GOT3 (cell line): ENCODE data around the gene KIT.
"Not testable (repeated sequence)": the region's sequence is repeated elsewhere in the genome, so short reads cannot be mapped to it uniquely, and the experiment has no call there.

Experiments
- DNase-seq: peaks from one replicate; lab custom pipeline; 2025; ENCODE audit warnings: mixed read lengths; lab: John Stamatoyannopoulos, UW

Gene KIT

GRCh38 chr4:54657551-54658251 lies at the start of gene KIT:
TSS of gene KIT (plus strand) at chr4:54657957. CDS start at chr4:54658015, 58 bp downstream.
- DNase-seq, result no peak

- no peak for DNase-seq
Measured at GRCh38 chr4:54609310-54609709, 48.4 kb upstream of the KIT start.

- DNase-seq, result no peak
Measured at GRCh38 chr4:54614149-54614548, 43.6 kb upstream of the KIT start.

GRCh38 chr4:54620773-54621172 lies 37.0 kb upstream of the KIT start:
- no peak for DNase-seq

- DNase-seq, result no peak
Measured at GRCh38 chr4:54625391-54625790, 32.4 kb upstream of the KIT start.

GRCh38 chr4:54626113-54626512 lies 31.6 kb upstream of the KIT start:
- no peak for DNase-seq

- no peak for DNase-seq
Measured at GRCh38 chr4:54632537-54632936, 25.2 kb upstream of the KIT start.

GRCh38 chr4:54633102-54633740 lies 24.5 kb upstream of the KIT start:
- not testable (repeated sequence) for DNase-seq

- DNase-seq, result no peak
Measured at GRCh38 chr4:54635318-54635717, 22.4 kb upstream of the KIT start.

- DNase-seq, result no peak
Measured at GRCh38 chr4:54637325-54637724, 20.4 kb upstream of the KIT start.

- DNase-seq, result not testable (repeated sequence)
Measured at GRCh38 chr4:54641101-54641500, 16.7 kb upstream of the KIT start.

- no peak for DNase-seq
Measured at GRCh38 chr4:54643172-54643571, 14.6 kb upstream of the KIT start.

GRCh38 chr4:54643958-54644751 lies 13.6 kb upstream of the KIT start:
- DNase-seq, result no peak

- DNase-seq, result no peak
Measured at GRCh38 chr4:54645830-54646229, 11.9 kb upstream of the KIT start.

- DNase-seq, result no peak
Measured at GRCh38 chr4:54647070-54647469, 10.7 kb upstream of the KIT start.

- no peak for DNase-seq
Measured at GRCh38 chr4:54651050-54651449, 6.7 kb upstream of the KIT start.

- DNase-seq, result no peak
Measured at GRCh38 chr4:54654753-54655152, 3.0 kb upstream of the KIT start.

- DNase-seq, result no peak
Measured at GRCh38 chr4:54657185-54657550, 589 bp upstream of the KIT start.

GRCh38 chr4:54658252-54659093 lies 716 bp downstream of the KIT start:
- DNase-seq, result no peak

- no peak for DNase-seq
Measured at GRCh38 chr4:54659313-54659712, 1.6 kb downstream of the KIT start.

- no peak for DNase-seq
Measured at GRCh38 chr4:54659749-54660535, 2.2 kb downstream of the KIT start.
